GM19452 (cell line): ENCODE data around the gene H6PD.

ENCODE experiments used
- ATAC-seq: cut with Tn5 transposase; IDR thresholded peaks from one replicate; pipeline ENCODE4 v1.9.1; 2021; ENCODE audit not compliant: unreplicated experiment

Gene H6PD

DNA sequence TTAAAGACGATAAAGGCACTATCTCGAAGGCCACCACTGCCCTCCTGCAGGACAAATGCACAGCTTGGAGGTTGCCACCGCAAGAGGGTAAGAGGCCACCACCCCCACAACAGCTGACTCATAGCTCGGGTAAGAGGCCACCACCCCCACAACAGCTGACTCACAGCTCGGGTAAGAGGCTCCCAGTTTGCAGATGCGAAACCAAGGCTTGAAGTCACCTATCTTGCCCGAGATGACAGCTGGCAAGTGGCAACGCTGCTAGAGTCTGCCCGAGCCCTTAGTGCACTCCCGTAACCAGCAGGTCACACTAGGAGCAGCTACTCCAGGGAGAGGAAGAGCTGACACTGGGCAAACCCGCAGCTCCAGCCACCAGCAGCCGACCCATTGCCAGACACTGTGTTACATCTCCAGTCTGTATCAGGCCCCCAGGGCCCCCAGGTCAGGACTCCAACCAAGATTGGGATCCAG lies 41.0 kb downstream of the H6PD start:
- ATAC-seq: peak; percentile 85

DNA sequence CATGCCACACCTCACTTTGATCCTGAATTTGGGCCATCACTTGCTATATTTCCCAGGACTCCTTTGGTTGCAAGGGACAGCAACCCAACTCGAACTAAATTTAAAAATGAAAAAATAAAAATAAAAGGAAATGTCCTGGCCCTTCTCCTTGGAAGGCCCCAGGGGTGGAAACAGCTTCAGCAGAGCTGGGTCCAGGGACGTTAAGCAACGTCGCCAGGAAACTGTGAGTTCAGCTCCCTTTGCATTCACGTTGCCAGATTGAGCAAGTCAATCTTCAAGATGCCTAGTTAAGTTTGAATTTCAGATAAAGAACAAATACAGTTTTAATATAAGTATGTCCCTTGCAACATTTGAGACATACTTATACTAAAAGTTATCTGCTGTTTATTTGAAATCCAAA lies 43.5 kb downstream of the H6PD start:
- no peak for ATAC-seq

DNA sequence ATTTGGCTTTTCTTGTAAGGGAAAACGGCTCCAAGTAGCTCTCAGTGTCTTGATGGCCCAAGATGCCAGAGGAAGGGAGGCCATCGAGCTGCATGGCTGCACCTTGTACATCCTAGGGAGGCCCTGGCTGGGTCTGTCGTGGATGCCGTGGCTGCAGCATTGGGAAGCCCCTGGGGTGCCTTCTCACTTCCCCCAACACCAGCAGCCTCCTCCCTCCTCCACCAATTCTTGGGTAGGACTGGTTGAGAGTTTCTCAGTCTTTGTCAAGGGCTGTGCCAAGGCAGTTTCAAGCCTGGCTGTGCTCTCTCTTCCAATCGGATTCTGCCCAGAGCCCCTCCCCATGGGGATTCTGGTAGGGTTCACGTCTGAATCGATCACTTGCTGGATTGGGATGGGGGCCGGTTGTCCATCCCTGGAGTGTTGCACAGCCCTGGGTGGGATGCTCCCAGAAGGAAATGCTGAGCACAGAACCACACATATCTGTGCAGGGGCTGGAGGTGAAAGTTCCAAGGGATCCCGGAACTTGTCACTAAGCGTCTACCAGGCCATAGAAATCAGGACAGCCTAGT lies 44.1 kb downstream of the H6PD start:
- no peak for ATAC-seq

DNA sequence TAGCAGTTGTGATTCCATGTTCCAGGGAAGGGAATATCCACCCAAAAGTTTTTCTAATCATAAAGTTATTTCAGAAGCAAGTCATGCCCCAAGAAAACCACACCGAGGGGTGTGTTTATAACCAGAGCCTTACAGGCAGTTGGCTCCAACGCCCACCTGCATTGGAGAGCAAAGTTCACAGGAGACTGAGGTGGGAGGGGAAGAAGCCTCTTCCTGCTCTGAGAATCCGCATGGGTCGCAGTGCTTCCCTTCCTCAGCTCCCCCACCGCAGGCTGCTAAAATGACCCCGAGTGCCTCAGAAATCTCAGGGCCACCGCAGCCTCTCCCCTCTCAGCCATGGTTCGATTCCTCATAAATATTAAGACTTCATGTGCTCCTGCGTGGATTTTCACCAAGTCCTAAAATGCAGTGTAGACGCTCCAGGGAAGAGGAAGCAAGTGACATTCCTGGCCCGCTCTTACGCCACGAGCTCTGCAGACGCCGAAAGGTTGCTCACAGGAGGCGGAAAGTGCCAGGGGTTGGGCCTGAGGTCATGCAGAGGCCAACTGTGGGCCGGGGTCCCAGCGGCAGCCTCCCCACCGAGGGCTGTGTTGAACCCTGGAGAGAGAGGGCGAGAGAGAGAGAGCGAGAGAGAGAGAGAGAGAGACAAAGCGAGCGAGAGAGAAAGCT lies 44.7 kb downstream of the H6PD start:
- no peak for ATAC-seq

DNA sequence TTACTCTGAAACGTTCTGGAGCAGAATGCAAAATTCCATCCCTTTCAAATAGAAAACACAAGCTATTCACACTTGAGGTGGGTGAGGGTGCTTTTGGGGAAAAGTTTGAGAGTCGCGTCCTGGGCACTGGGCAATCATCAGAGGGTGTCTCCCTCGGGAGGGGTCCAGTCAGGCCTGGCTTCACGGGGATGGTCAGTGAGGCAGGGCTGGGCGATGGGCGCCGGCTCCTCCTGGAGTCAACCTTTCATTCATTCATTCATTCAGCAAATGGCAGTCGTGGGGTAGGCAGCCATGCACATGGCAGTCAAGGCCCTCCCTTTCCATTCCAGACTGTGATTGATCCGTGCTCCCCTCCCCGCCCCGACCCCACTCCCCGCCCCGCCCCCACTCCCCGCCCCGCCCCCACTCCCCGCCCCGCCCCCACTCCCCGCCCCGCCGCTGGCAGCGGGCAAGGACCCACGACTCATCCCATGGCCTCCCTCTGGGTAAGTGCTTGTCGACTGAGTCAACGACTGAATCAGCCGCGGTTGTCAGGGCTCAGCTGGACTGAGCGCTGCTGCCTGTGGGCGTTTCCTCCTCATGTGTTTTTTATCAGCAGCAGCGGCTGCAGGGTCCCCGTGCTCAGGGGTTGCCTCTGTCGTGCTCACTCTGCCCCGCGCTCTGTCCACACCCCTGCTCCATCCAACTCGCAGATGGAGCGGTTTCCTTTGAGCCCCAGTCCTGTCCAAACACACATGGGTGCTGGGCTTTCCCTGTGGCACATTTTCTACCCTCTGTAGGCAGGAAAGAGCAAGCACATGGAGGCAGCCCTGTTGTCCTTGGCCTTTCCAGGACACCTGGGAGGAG lies 45.7 kb downstream of the H6PD start:
- no peak for ATAC-seq

DNA sequence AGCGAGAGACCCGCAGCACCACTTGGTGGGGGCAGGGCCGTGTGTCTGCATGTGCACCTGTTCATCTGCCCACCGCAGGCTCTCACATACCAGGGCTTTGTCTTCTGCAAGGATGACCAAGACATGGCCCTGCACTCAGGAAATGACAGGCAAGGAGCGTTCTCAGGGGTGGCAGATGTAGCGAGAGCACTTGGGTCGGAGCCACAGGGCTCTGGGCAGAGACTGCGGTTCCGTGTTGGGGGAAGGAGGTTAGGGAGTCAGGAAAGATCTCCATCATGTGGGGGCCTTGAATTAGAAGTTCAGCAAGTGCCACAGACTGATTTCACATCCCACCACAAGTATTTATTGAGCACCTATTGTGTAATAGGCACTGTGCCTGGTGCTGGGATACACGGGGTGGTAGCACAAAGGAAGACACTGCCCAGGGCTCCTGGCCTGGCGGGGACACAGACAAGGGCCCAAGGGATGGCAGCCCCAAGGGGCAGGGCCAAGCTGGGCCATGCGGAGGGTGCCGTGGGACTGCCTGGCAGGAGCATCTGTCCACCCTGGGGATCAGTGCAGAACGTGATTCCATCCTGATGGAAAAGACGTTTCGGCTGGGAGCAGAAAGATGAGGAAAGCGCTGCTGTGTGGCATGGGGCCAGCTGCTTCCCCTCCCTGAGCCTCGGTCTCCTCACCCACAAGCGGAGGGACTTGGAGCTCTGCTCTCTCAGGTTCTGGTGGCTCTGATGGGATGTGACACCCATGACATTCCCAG lies 46.7 kb downstream of the H6PD start:
- ATAC-seq: no peak

DNA sequence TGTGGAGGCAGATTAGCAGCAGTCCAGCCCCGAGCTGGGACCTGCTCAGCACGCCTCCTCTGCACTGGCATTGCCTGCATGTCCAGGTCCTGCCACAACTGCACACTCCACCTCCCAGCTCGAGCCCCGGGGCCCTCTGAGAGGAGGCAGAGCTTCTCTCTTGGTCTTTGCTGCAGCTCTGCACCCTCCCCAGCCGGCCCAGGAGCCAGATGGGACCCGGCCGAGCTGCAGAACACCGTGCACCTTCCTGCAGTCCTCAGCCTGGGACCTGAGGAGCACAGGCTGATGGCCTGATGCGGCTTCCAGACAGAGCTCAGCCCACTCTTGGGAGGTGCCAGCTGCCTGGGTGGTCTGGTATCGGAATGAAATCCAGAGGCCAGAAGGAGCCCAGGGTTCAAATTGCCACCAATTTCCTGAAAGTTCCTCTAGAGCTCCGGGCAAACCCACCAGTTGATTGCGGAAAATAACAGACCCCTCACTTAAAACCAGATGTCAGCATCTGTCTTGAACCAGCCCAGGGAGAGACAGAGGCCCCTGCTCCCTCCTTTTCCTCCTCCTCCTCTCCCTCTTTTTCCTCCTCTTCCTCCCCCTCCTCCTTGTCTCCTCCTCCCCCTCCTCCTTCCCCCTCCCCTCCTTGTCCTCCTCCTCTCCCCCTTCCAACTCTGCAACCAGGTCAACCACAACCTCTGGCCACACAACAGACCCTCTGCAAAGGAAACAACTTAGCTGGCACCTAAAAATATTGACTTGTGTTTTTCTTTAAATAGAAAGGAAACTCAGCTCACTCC lies 47.5 kb downstream of the H6PD start:
- no peak for ATAC-seq

DNA sequence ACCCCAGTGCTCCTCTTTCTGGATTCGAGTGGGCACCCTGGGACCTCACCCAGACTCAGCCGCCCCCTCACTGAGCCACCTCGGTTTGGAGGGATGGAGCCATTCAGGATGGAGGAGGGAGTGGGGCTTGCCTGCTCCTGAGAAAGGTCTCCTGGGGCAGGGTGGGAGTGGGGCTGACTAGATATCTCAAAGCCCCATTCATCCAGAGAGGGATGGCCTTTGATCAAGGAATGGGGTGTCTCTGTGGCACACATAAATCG lies 48.1 kb downstream of the H6PD start:
- no peak for ATAC-seq

DNA sequence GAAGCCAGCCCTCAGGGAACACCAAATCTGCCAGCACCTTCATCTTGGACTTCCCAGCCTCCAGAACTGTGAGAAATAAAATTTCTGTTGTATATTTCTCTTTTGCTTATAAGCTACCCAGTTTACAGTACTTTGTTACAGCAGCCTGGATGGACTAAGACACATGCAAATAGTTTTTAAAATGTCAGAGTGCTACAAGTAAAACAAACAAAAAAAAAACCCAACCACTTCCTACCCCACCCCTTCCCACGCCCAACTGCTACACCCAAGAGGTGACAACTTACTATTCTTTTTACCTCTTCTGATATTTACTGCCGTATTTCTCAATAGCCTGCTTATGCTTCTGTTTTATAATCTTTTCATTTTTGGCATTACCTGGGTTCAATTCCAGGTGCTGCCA lies 49.5 kb downstream of the H6PD start:
- no peak for ATAC-seq

DNA sequence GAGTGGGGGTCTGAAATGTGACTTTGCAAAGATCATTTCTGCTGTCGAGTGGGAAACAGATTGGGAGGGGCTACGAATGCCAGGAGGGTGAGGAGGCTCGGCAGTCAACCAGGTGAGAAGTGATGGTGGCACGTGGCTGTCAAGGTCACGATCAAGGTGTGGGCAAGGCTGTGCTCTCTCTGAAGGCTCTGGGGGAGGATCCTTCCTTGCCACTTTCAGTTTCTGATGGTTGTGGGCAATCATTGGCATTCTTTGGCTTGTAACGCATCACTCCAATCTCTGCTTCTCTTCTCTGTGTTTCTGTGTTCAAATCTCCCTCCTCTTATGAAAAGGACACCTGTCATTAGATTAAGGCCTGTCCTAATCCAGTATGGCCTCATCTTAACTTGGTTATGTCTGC lies 52.0 kb downstream of the H6PD start:
- no peak for ATAC-seq

DNA sequence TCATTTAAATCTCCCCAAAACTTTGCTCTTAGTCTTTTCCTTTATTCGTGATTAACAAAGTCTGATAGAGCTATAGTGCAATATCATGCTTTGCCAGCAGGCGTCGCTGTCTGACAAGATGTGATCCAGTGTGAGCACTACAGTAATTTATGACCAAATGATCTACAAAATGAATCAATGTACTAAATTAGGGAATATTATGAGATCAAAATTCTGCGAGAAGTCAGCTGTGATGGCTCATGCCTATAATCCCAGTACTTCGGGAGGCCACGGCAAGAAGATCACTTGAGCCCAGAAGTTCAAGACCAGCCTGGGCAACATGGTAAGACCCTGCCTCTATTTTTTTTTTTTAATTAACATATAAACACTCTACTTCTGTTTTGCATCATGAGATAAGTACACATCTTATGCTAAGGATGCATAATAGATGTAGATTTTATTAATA lies 54.5 kb downstream of the H6PD start:
- no peak for ATAC-seq

DNA sequence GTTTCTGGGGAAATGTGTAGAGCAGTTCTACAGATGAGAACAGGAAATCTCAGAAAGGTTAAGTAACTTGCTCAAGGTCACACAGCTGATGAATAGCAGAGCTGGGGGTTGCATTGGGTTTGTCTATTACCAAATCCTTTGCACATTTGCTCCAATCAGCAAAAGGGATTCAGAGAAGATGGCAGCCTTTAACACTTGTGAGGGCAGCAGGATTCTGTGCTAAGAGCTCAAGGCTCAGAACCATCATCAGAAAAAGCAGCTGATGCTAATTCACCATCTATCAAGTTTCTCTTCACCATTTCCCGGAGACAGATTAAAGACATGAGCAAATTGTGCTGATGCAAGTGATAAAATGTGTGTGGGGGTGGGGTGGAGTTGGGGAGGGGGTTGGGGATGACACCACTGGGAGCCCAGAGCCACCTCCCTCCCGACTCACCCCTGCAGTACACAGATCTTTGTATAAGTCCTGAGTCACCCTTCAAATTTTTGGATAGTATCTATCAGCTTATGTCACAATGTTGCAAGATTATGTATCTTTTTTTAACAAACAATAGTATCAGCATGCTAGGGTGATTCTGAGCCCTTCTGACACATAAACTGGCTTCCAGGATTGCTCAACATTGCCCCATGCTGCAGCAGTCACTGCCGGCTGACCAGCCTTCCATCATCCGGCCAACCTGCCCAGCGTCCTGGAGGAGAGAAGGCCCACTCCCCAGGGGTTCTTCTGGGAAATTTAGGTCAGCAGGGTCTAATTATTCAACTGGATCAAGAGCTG lies 55.3 kb downstream of the H6PD start:
- ATAC-seq: no peak

DNA sequence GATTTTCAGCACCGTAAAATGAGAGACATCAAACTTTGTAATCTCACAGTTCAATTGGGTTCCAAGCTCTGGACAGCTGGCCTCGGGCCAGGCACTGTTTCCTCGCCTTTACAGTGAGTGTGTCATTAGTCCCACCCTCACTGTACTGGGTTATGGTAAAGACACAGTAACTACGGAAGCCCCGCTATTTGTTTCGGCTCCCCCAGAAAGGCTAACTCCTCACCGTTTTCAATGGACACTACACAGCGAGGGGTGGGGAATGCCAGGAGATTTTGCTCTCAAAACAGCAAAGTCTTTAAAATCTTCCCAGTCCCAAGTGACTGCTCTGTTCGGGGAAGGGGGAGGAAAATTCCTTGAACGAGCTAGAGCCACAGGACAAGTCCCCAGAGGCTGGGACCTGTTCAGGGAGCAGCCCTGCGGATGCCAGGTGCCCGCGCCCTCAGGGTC lies 57.4 kb downstream of the H6PD start:
- ATAC-seq: no peak

DNA sequence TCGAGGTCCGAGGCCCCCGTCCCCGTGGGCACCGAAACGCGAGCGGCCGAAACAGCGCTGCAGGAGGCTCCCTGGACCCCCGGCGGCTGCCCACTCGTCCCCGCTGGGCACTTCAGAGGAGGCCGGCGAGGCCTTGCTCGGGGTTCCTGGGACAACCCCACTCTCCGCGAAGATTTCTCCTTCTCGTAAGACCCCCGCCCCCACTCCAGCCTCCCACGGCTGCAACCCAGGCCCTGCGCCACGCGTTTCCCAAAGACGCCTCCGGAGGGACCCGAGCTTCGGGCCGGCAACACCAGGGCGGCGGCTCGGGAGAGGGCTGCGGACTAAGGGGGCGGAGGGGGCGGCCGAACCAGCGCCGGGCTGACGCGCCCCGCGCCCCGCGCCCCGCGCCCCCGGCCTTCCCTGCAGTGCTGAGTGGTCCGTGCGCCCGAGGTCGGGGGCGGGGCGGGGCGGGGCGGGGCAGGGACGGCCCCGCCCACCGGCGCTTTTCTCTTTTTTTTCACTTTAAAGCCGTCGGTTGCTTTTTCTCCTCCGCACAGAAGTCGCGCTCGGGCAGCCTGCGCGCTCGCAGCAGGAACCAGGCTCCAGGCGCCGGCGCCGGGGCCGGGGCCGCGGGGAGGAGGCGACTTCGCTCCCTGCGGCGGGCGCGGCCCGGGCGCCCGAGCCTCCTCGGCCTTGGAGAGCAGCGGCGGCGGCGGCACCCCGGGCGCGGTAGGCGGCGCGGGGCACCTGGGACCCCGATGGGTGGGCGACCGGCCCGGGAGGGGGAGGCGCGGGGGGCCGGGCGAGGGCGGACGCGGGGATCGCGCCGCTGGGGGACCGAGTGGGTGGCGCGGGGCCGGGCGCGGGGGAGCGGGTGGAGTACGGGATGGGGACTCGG lies 58.0 kb downstream of the H6PD start, which contains the start of gene SPSB1:
TSS of gene SPSB1 (plus strand) at position 534 of the 880 bp plus-strand sequence. CDS start 62,998 bp downstream, outside the sequence.
- no peak for ATAC-seq

DNA sequence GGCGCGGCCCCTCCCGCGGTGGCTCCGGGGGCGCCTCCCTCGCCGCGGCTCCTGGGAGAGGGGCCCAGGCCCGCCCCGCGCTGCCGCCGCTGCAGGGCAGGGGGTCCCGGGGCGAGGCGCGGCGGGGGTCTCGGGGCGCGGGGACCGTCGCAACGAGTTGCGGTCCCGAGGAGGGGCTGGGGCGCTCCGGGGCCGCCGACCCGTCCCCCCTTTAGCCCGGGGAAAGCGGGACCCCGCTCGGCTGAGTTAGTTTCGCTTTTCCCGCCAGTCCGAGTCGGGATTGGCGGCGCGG lies 58.6 kb downstream of the H6PD start:
- no peak for ATAC-seq

DNA sequence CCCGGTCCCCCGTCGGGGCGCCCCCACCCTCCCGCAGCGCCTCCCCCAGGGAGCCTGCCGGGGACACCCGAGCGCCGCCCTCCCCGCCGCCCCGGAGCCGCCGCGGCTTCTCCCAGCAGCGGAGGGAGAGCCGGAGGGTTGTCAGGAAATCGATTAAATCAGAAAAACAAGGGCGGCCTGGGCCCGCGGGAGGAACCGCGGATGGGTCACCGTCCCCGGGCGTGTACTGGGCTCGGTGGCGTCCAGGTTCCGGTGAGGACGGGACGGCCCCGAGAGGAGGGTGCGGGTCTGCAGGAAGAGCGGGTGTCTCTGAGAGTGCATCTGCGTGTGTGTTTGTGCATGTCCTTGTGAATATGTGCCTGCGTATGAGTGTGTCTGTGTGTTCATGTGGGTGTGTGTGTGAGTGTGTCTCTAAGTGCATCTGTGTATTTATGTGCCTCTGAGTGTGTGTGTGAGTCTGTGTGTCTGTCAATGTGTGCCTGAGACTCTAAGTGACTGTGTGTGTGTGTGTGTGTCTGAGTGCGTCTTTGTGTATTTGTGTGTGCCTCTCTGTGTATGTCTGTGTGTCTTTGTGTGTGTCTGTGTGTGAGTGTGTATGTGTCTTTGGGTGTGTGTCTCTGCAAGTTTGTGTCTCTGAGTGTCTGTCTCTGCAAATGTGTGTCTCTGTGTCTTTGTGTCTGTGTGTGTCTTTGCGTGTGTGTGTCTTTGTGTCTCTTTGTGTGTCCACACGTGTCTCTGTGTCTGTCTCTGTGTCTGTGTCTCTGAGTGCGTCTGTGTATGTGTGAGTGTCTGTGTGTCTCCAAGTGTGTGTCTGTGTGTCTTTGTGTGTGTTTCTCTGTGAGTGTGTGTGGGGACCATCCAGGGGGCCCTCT lies 59.2 kb downstream of the H6PD start:
- no peak for ATAC-seq

DNA sequence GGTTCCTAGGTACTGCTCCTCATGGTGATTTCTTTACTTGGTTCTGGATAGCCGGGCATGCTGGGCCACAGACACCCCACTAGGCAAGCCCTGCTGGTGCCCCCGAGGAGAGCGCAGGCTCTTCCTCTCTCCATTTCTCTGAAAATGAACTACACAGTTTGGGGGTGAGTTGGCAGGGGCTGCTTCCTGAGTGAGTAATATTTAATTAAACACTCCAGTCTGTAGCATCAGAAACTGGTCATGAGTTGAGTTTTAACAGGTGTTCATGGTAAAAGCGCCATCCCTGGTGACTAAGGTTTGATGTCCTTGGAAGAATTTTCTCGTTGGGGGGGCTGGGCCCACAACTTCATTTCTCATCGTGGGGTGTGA lies 59.8 kb downstream of the H6PD start:
- no peak for ATAC-seq
